GM19238 (cell line): ENCODE data around the gene FKBP6.
"Not testable (repeated sequence)": the region's sequence is repeated elsewhere in the genome, so short reads cannot be mapped to it uniquely, and the experiment has no call there.

ENCODE experiments used
- DNase-seq: peaks from one replicate; pipeline ENCODE4 v3.0.0; 2011; ENCODE audit warnings: low spot score; ENCODE audit not compliant: insufficient read length

Gene FKBP6

GRCh38 chr7:73327922-73328321, at the start of gene FKBP6, which contains the start of gene TRIM50:
FKBP6 (plus strand) TSS chr7:73328161; CDS start chr7:73328429, 268 bp downstream.
TRIM50 (minus strand) TSS chr7:73328082; CDS start chr7:73324787, 3,295 bp downstream.
- not testable (repeated sequence) for DNase-seq

GRCh38 chr7:73297235-73297634, 30.7 kb upstream of the FKBP6 start:
- DNase-seq: not testable (repeated sequence)

GRCh38 chr7:73297706-73298105, 30.3 kb upstream of the FKBP6 start:
- not testable (repeated sequence) for DNase-seq

GRCh38 chr7:73299812-73300211, 28.1 kb upstream of the FKBP6 start:
- DNase-seq: not testable (repeated sequence)

GRCh38 chr7:73301108-73301507, 26.9 kb upstream of the FKBP6 start:
- not testable (repeated sequence) for DNase-seq

GRCh38 chr7:73302846-73303245, 25.1 kb upstream of the FKBP6 start:
- not testable (repeated sequence) for DNase-seq

- DNase-seq: no peak
Observed at GRCh38 chr7:73303546-73303945, 24.4 kb upstream of the FKBP6 start.

- DNase-seq: no peak
Observed at GRCh38 chr7:73304071-73304470, 23.9 kb upstream of the FKBP6 start.

GRCh38 chr7:73304612-73305387, 23.2 kb upstream of the FKBP6 start:
- DNase-seq: not testable (repeated sequence)

- DNase-seq: no peak
Observed at GRCh38 chr7:73307436-73307835, 20.5 kb upstream of the FKBP6 start.

- DNase-seq: peak; percentile 23
Observed at GRCh38 chr7:73308074-73308664, 19.8 kb upstream of the FKBP6 start.

GRCh38 chr7:73308665-73309214, 19.2 kb upstream of the FKBP6 start, which contains the start of gene NSUN5:
NSUN5 (minus strand) TSS chr7:73308826; CDS start chr7:73308790, 36 bp downstream.
- DNase-seq: peak; percentile 97

- DNase-seq: not testable (repeated sequence)
Observed at GRCh38 chr7:73311421-73311820, 16.5 kb upstream of the FKBP6 start.

GRCh38 chr7:73312831-73313520, 15.0 kb upstream of the FKBP6 start:
- DNase-seq: no peak

GRCh38 chr7:73313521-73313906, 14.4 kb upstream of the FKBP6 start:
- no peak for DNase-seq

GRCh38 chr7:73314271-73314670, 13.7 kb upstream of the FKBP6 start:
- no peak for DNase-seq

- no peak for DNase-seq
Observed at GRCh38 chr7:73316521-73316920, 11.4 kb upstream of the FKBP6 start.

GRCh38 chr7:73318656-73319204, 9.2 kb upstream of the FKBP6 start:
- not testable (repeated sequence) for DNase-seq

GRCh38 chr7:73319541-73319940, 8.4 kb upstream of the FKBP6 start:
- DNase-seq: not testable (repeated sequence)

GRCh38 chr7:73320009-73320408, 8.0 kb upstream of the FKBP6 start:
- not testable (repeated sequence) for DNase-seq

- not testable (repeated sequence) for DNase-seq
Observed at GRCh38 chr7:73323434-73324080, 4.4 kb upstream of the FKBP6 start.
